ENCODE results near the gene ACSL4.

DNA sequence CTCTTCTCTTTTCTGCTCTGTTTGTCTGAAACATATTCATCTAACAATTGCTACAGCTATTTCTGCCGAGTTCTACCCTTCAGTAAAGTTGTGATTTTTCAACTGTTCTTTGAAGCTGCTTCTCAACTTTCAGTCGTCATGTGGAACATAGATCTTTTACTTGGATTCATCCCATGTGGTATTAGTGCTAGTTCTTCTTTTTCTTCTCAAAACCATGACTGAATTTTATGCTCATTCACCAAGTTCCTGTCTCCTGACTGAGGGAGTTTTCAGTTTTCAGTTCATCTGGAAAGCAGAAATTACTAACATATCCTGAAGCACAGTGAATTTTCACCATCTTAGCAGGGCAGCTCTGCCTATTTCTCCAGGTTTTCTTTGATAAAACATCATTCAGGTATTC, 12.1 kb downstream of the ACSL4 start:
- TF ChIP-seq CTCF (IDR thresholded peaks at IDR 0.05) = no peak
- no peak for TF ChIP-seq POLR2A (IDR thresholded peaks at IDR 0.05)

Data from lower leg skin (tissue), 3 donors.